Measurements from ENCODE around the gene WWOX. TPM values are rescaled to one million over a fixed set of nuclear protein-coding genes. Genes with fewer than 3 reads are reported as not detected.

WWOX gene
- total and polyA plus RNA-seq, 2 of the 4 experiments (the other 2 are of a cell fraction), result 2.7 to 5.4 TPM

GRCh38 chr16:78140818-78141466, 41.5 kb downstream of the WWOX start:
- H4K5ac ChIP-seq (ENCODE audit: low read depth, low read length), result no peak overlapping the region
- H2AK5ac ChIP-seq (ENCODE audit: low read depth, low read length), result no peak overlapping the region
- no peak for ATAC-seq (ENCODE audit: low read depth)
- TF ChIP-seq MAFK (IDR thresholded peaks at IDR 0.05; ENCODE audit: low read depth, low read length), result no peak
- TF ChIP-seq MAZ (IDR thresholded peaks at IDR 0.05; ENCODE audit: borderline replicate concordance, low read depth, low read length), result no peak
- no peak for TF ChIP-seq SMC3 (IDR thresholded peaks at IDR 0.05; ENCODE audit: low read depth, low read length)
- no peak for TF ChIP-seq BHLHE40 (IDR thresholded peaks at IDR 0.05; ENCODE audit: low read depth, low read length)
- no peak for TF ChIP-seq USF2 (IDR thresholded peaks at IDR 0.05; ENCODE audit: low read depth, low read length)
- TF ChIP-seq CEBPB (IDR thresholded peaks at IDR 0.05; ENCODE audit: low read depth, low read length), result no peak
- TF ChIP-seq FOS (IDR thresholded peaks at IDR 0.05; ENCODE audit: low read depth, low read length), result no peak
- no peak for TF ChIP-seq NFE2L2 (IDR thresholded peaks at IDR 0.05; ENCODE audit: low read depth, low read length)
- no peak for TF ChIP-seq CTCF (conservative IDR thresholded peaks at IDR 0.05; ENCODE audit: low read depth, low read length)
- no peak for TF ChIP-seq MXI1 (IDR thresholded peaks at IDR 0.05; ENCODE audit: borderline replicate concordance, low read depth, low read length)
- no peaks in the 10 kb centered on the region for H4K20me1 ChIP-seq (ENCODE audit: insufficient read depth, low read length)
- no peak overlapping the region for H2BK120ac ChIP-seq (ENCODE audit: low read depth, low read length)
- dilution Hi-C loops (cut with HindIII; ENCODE audit: low sequenced_read_pairs, unreplicated experiment), result no loop called here
- intact Hi-C loops (cut with micrococcal nuclease), result no loop called here
- H2BK5ac ChIP-seq (ENCODE audit: low read depth, low read length, poor library complexity, severe bottlenecking), result no peak overlapping the region
- H2BK20ac ChIP-seq (ENCODE audit: low read depth, low read length), result no peak overlapping the region
- no peak overlapping the region for H3K4me3 ChIP-seq (ENCODE audit: insufficient read depth, low read depth, low read length)
- H3K14ac ChIP-seq (replicated peaks; ENCODE audit: low read depth, low read length), result no peak overlapping the region
- H2BK15ac ChIP-seq (ENCODE audit: low read depth, low read length), result no peak overlapping the region
- POLR2A ChIA-PET (ENCODE audit: unreplicated experiment), result no interaction called here
- no peaks in the 10 kb centered on the region for H3K79me1 ChIP-seq (ENCODE audit: low read depth in 1 of 2, low read length in 2 of 2)
- no peak overlapping the region for H3K56ac ChIP-seq (ENCODE audit: extremely low read depth, insufficient read depth, low read length)
- in situ Hi-C loops (cut with MboI; ENCODE audit: low sequenced_read_pairs), result no loop called here
- no peaks in the 10 kb centered on the region for H3K4me1 ChIP-seq (ENCODE audit: control insufficient read depth, insufficient read depth, low read length)
- no peak overlapping the region for H3K4ac ChIP-seq (ENCODE audit: low read depth, low read length)
- H3K9ac ChIP-seq (ENCODE audit: low read depth, low read length), result no peak overlapping the region
- WGBS, 2 experiments (ENCODE audit: extremely low coverage in 2 of 2, insufficient read length in 1 of 2), result no CpG with 5 or more reads among the region's 6 CpGs
- no peaks in the 10 kb centered on the region for H3K9me1 ChIP-seq (ENCODE audit: insufficient read depth, low read length)
- H3K23ac ChIP-seq (ENCODE audit: low read depth, low read length), result no peak overlapping the region
- CTCF ChIA-PET, result no interaction called here
- no peak overlapping the region for H4K8ac ChIP-seq (ENCODE audit: low read depth in 2 of 2, low read length in 2 of 2)
- H3K4me2 ChIP-seq (ENCODE audit: low read depth, low read length), result no peak overlapping the region
- H2AK9ac ChIP-seq (replicated peaks; ENCODE audit: low read depth, low read length, poor library complexity), result no peak overlapping the region
- no peaks in the 10 kb centered on the region for H3K27me3 ChIP-seq (ENCODE audit: control insufficient read depth, insufficient read depth, low read length)
- H2AFZ ChIP-seq (replicated peaks; ENCODE audit: low read length, poor library complexity), result no peak overlapping the region
- no peak overlapping the region for H4K91ac ChIP-seq (ENCODE audit: insufficient read depth, low read depth, low read length)
- no TSS peak for BruUV-seq (replicated peaks)
- no peaks in the 10 kb centered on the region for H3K36me3 ChIP-seq (ENCODE audit: control insufficient read depth, insufficient read depth, low read length)
- H3K27ac ChIP-seq (ENCODE audit: insufficient read depth, low read length), result no peak overlapping the region
- no peaks in the 10 kb centered on the region for H3K9me3 ChIP-seq (ENCODE audit: control insufficient read depth, insufficient read depth, low read length)
- no peak for DNase-seq
- H3K18ac ChIP-seq (ENCODE audit: low read depth, low read length), result no peak overlapping the region
